HEK293 (cell line): ENCODE results near the gene IMMT.

Experiments used
- AEBP2 ChIP-seq: fragments of 450-650 bp; formaldehyde crosslinking; IDR thresholded peaks from 2 replicates; pipeline ENCODE4 v1.5.1; 2016; ENCODE audit warnings: missing biosample characterization, missing genetic modification characterization, borderline replicate concordance
- KLF1 ChIP-seq: fragments of 450-650 bp; formaldehyde crosslinking; IDR thresholded peaks from 2 replicates; pipeline ENCODE4 v1.5.1; 2016; ENCODE audit warnings: missing biosample characterization, missing genetic modification characterization
- KLF10 ChIP-seq: fragments of 450-650 bp; IDR thresholded peaks from 2 replicates; pipeline ENCODE4 v1.5.1; 2018; ENCODE audit warnings: missing biosample characterization, mild to moderate bottlenecking, missing genetic modification characterization
- KLF17 ChIP-seq: fragments of 450-650 bp; formaldehyde crosslinking; IDR thresholded peaks from 2 replicates; pipeline ENCODE4 v1.5.1; 2016; ENCODE audit warnings: missing biosample characterization, missing genetic modification characterization
- KLF9 ChIP-seq: fragments of 450-650 bp; formaldehyde crosslinking; IDR thresholded peaks from 2 replicates; pipeline ENCODE4 v1.5.1; 2016; ENCODE audit warnings: missing biosample characterization, missing genetic modification characterization, low read depth
- PATZ1 ChIP-seq: fragments of 450-650 bp; formaldehyde crosslinking; IDR thresholded peaks from 2 replicates; pipeline ENCODE4 v1.5.1; 2016; ENCODE audit warnings: missing biosample characterization, missing genetic modification characterization
- REPIN1 ChIP-seq: fragments of 450-650 bp; formaldehyde crosslinking; IDR thresholded peaks from 2 replicates; pipeline ENCODE4 v1.5.1; 2017; ENCODE audit warnings: missing biosample characterization, missing genetic modification characterization, low read depth
- SP3 ChIP-seq: fragments of 450-650 bp; formaldehyde crosslinking; IDR thresholded peaks from 2 replicates; pipeline ENCODE4 v1.5.1; 2016; ENCODE audit warnings: missing biosample characterization, missing genetic modification characterization
- TRIM28 ChIP-seq: IDR thresholded peaks from 2 replicates; pipeline ENCODE4 v1.6.1; 2011; ENCODE audit warnings: low read length, control low read depth, borderline replicate concordance
- YY2 ChIP-seq: fragments of 450-650 bp; formaldehyde crosslinking; IDR thresholded peaks from 2 replicates; pipeline ENCODE4 v1.5.1; 2016; ENCODE audit warnings: missing biosample characterization, missing genetic modification characterization
- ZBTB17 ChIP-seq: fragments of 450-650 bp; formaldehyde crosslinking; IDR thresholded peaks from 2 replicates; pipeline ENCODE4 v1.5.1; 2016; ENCODE audit warnings: missing biosample characterization, missing genetic modification characterization
- ZBTB21 ChIP-seq: fragments of 450-650 bp; formaldehyde crosslinking; IDR thresholded peaks from 2 replicates; pipeline ENCODE4 v1.5.1; 2017; ENCODE audit warnings: missing biosample characterization, missing genetic modification characterization
- ZBTB26 ChIP-seq: fragments of 450-650 bp; formaldehyde crosslinking; optimal IDR thresholded peaks from 2 replicates; pipeline ENCODE3; 2016; ENCODE audit warnings: missing biosample characterization, mild to moderate bottlenecking, missing genetic modification characterization
- ZNF112 ChIP-seq: fragments of 450-650 bp; formaldehyde crosslinking; IDR thresholded peaks from 2 replicates; pipeline ENCODE4 v1.5.0; 2017; ENCODE audit warnings: missing biosample characterization, missing genetic modification characterization
- ZNF155 ChIP-seq: fragments of 450-650 bp; formaldehyde crosslinking; IDR thresholded peaks from 2 replicates; pipeline ENCODE4 v1.5.1; 2016; ENCODE audit warnings: missing biosample characterization, missing genetic modification characterization
- ZNF266 ChIP-seq: fragments of 450-650 bp; formaldehyde crosslinking; IDR thresholded peaks from 2 replicates; pipeline ENCODE4 v1.5.1; 2016; ENCODE audit warnings: missing biosample characterization, missing genetic modification characterization, low read depth
- ZNF335 ChIP-seq: fragments of 450-650 bp; formaldehyde crosslinking; conservative IDR thresholded peaks from 2 replicates; pipeline ENCODE4 v1.5.1; 2016; ENCODE audit warnings: missing biosample characterization, missing genetic modification characterization
- ZNF341 ChIP-seq: fragments of 450-650 bp; formaldehyde crosslinking; IDR thresholded peaks from 2 replicates; pipeline ENCODE4; 2016; ENCODE audit warnings: low read depth, missing biosample characterization, missing genetic modification characterization
- ZNF510 ChIP-seq: fragments of 450-650 bp; formaldehyde crosslinking; IDR thresholded peaks from 2 replicates; pipeline ENCODE4 v1.5.1; 2018; ENCODE audit warnings: mild to moderate bottlenecking, missing genetic modification characterization, missing biosample characterization; ENCODE audit not compliant: insufficient replicate concordance
- ZNF548 ChIP-seq: fragments of 450-650 bp; formaldehyde crosslinking; IDR thresholded peaks from 2 replicates; pipeline ENCODE4 v1.5.1; 2016; ENCODE audit warnings: missing biosample characterization, missing genetic modification characterization
- ZNF560 ChIP-seq: fragments of 450-650 bp; formaldehyde crosslinking; IDR thresholded peaks from 2 replicates; pipeline ENCODE4 v1.5.1; 2017; ENCODE audit warnings: missing biosample characterization, missing genetic modification characterization, borderline replicate concordance
- ZNF561 ChIP-seq: fragments of 450-650 bp; IDR thresholded peaks from 2 replicates; pipeline ENCODE4 v1.5.1; 2018; ENCODE audit warnings: missing biosample characterization, missing genetic modification characterization, borderline replicate concordance
- ZNF670 ChIP-seq: fragments of 450-650 bp; formaldehyde crosslinking; IDR thresholded peaks from 2 replicates; pipeline ENCODE4 v1.5.1; 2016; ENCODE audit warnings: missing biosample characterization, missing genetic modification characterization, low read depth
- ZNF747 ChIP-seq: fragments of 450-650 bp; formaldehyde crosslinking; IDR thresholded peaks from 2 replicates; pipeline ENCODE4 v1.5.1; 2016; ENCODE audit warnings: missing biosample characterization, missing genetic modification characterization
- ZNF776 ChIP-seq: fragments of 450-650 bp; formaldehyde crosslinking; IDR thresholded peaks from 2 replicates; pipeline ENCODE4 v1.5.0; 2017; ENCODE audit warnings: missing biosample characterization, missing genetic modification characterization, borderline replicate concordance
- ZSCAN18 ChIP-seq: fragments of 450-650 bp; formaldehyde crosslinking; IDR thresholded peaks from 2 replicates; pipeline ENCODE4 v1.5.1; 2016; ENCODE audit warnings: missing biosample characterization, missing genetic modification characterization
- ZXDB ChIP-seq: fragments of 450-650 bp; formaldehyde crosslinking; IDR thresholded peaks from 2 replicates; pipeline ENCODE4 v1.5.1; 2016; ENCODE audit warnings: missing biosample characterization, missing genetic modification characterization

The IMMT gene

GRCh38 chr2:86105969-86106945 lies 89.0 kb downstream of the IMMT start, which contains the start of gene PTCD3 (continued):
- peak; percentile 58 for TF ChIP-seq PATZ1
- TF ChIP-seq ZNF335 (tag by site-specific recombination) = peak; percentile 72
- TF ChIP-seq ZNF510 = no peak
- TF ChIP-seq KLF1 (tag by site-specific recombination) = 0 out of 2 replicates have a peak, but pooled peaks have one; percentile 9
- TF ChIP-seq ZBTB21 (tag by site-specific recombination) = 0 out of 2 replicates have a peak, but pooled peaks have one; percentile 20
- TF ChIP-seq KLF17 (tag by site-specific recombination) = no peak
- TF ChIP-seq YY2 (tag by site-specific recombination) = peak; percentile 84
- TF ChIP-seq ZNF670 (tag by site-specific recombination) = no peak
- TF ChIP-seq ZBTB17 (tag by site-specific recombination) = peak; percentile 79
- no peak for TF ChIP-seq AEBP2
- TF ChIP-seq ZNF266 = no peak
- no peak for TF ChIP-seq ZSCAN18 (tag by site-specific recombination)
- TF ChIP-seq ZNF776 (tag by site-specific recombination) = no peak
- no peak for TF ChIP-seq REPIN1 (tag by site-specific recombination)
- TF ChIP-seq SP3 = peak; percentile 93
- TF ChIP-seq ZBTB26 (tag by site-specific recombination) = peak; percentile 78
- no peak for TF ChIP-seq ZNF561 (tag by site-specific recombination)
- peak; percentile 98 for TF ChIP-seq KLF10 (tag by site-specific recombination)
- peak; percentile 56; the same call in 1 of the 2 replicates for TF ChIP-seq ZXDB (tag by site-specific recombination)
- TF ChIP-seq ZNF548 (tag by site-specific recombination) = no peak
- 0 out of 2 replicates have a peak, but pooled peaks have one; percentile 11 for TF ChIP-seq ZNF341
- peak; percentile 61; the same call in 1 of the 2 replicates for TF ChIP-seq KLF9 (tag by site-specific recombination)
- TF ChIP-seq ZNF747 = no peak
- no peak for TF ChIP-seq ZNF560
- TF ChIP-seq ZNF112 (tag by site-specific recombination) = no peak
- no peak for TF ChIP-seq TRIM28
- no peak for TF ChIP-seq ZNF155
